WTC11 (cell line): ENCODE results near the gene RCE1. TPM values are rescaled to one million over a fixed set of nuclear protein-coding genes. Genes with fewer than 3 reads are reported as not detected.
"Not testable (repeated sequence)": the region's sequence is repeated elsewhere in the genome, so short reads cannot be mapped to it uniquely, and the experiment has no call there.

Experiments
- ATAC-seq: fragments of 200-7000 bp; cut with Tn5 transposase; 2 replicates; pipeline ENCODE4 v1.10.0; 2021; ENCODE audit warnings: mild to moderate bottlenecking, moderate library complexity
- CTCF ChIA-PET: fragments of 300-600 bp; sonication (Branson Sonifier 250); formaldehyde crosslinking; loops from one replicate; lab custom pipeline; 2021; ENCODE audit warnings: antibody characterized with exemption; lab: Charles Lee
- POLR2A ChIA-PET: fragments of 350-600 bp; sonication (Branson Sonifier 250); formaldehyde crosslinking; loops from one replicate; lab custom pipeline; 2021; ENCODE audit warnings: antibody characterized with exemption; lab: Charles Lee
- DNase-seq: peaks from one replicate; pipeline ENCODE4 v3.0.0; 2021; ENCODE audit warnings: low spot score
- H3K27ac Mint-ChIP-seq: 2 replicates; pipeline ENCODE4 v1.8.0; 2021; ENCODE audit warnings: mixed read lengths
- H3K27me3 Mint-ChIP-seq: 2 replicates; pipeline ENCODE4 v1.8.0; 2021; ENCODE audit warnings: low read depth, mild to moderate bottlenecking, moderate library complexity, mixed read lengths
- H3K36me3 Mint-ChIP-seq: 2 replicates; pipeline ENCODE4 v1.8.0; 2021; ENCODE audit warnings: mixed read lengths
- H3K4me1 Mint-ChIP-seq: 2 replicates; pipeline ENCODE4 v1.8.0; 2022; ENCODE audit warnings: mixed read lengths
- H3K4me3 Mint-ChIP-seq: 2 replicates; pipeline ENCODE4 v1.8.0; 2021; ENCODE audit warnings: mild to moderate bottlenecking, moderate library complexity, mixed read lengths
- H3K9me3 Mint-ChIP-seq: 2 replicates; pipeline ENCODE4 v1.8.0; 2021; ENCODE audit warnings: mixed read lengths
- ARID4B ChIP-seq: sonication (generic); formaldehyde crosslinking; IDR thresholded peaks from 2 replicates; pipeline ENCODE4 v1.8.0; 2023; ENCODE audit warnings: missing genetic modification reagents, mild to moderate bottlenecking, borderline replicate concordance
- CREB1 ChIP-seq: sonication (generic); formaldehyde crosslinking; IDR thresholded peaks from 2 replicates; pipeline ENCODE4 v1.8.0; 2023; ENCODE audit warnings: mild to moderate bottlenecking, missing genetic modification reagents
- GABPB1 ChIP-seq: sonication (generic); formaldehyde crosslinking; IDR thresholded peaks from 2 replicates; pipeline ENCODE4 v1.8.1; 2023; ENCODE audit warnings: mild to moderate bottlenecking, missing genetic modification reagents
- HMGXB4 ChIP-seq: sonication (generic); formaldehyde crosslinking; IDR thresholded peaks from 2 replicates; pipeline ENCODE4 v1.8.1; 2023; ENCODE audit warnings: mild to moderate bottlenecking, moderate library complexity, missing genetic modification reagents
- JAZF1 ChIP-seq: fragments of 250-450 bp; sonication (Bioruptor Pico); IDR thresholded peaks from 2 replicates; pipeline ENCODE4 v1.9.0; 2021; ENCODE audit warnings: moderate library complexity, mild to moderate bottlenecking, inconsistent platforms
- NFYB ChIP-seq: sonication (generic); formaldehyde crosslinking; conservative IDR thresholded peaks from 2 replicates; pipeline ENCODE4 v1.8.0; 2022; ENCODE audit warnings: low read depth, missing genetic modification reagents
- NR1H2 ChIP-seq: sonication (generic); formaldehyde crosslinking; IDR thresholded peaks from 2 replicates; pipeline ENCODE4 v1.9.0; 2021; ENCODE audit warnings: mild to moderate bottlenecking, moderate library complexity, missing genetic modification reagents
- SMAD4 ChIP-seq: sonication (generic); formaldehyde crosslinking; IDR thresholded peaks from 2 replicates; pipeline ENCODE4 v1.8.0; 2022; ENCODE audit warnings: mild to moderate bottlenecking, missing genetic modification reagents
- SOX15 ChIP-seq: fragments of 250-450 bp; sonication (Bioruptor Pico); IDR thresholded peaks from 2 replicates; pipeline ENCODE4 v1.9.0; 2021; ENCODE audit warnings: mild to moderate bottlenecking
- STAT6 ChIP-seq: sonication (generic); formaldehyde crosslinking; conservative IDR thresholded peaks from 2 replicates; pipeline ENCODE4 v1.8.1; 2023; ENCODE audit warnings: mild to moderate bottlenecking, low read depth, missing genetic modification reagents, moderate library complexity
- TEAD1 ChIP-seq: sonication (generic); formaldehyde crosslinking; IDR thresholded peaks from 2 replicates; pipeline ENCODE4 v1.8.0; 2022; ENCODE audit warnings: mild to moderate bottlenecking, missing genetic modification reagents
- TEAD4 ChIP-seq: sonication (generic); formaldehyde crosslinking; IDR thresholded peaks from 2 replicates; pipeline ENCODE4 v1.8.0; 2022; ENCODE audit warnings: mild to moderate bottlenecking, missing genetic modification reagents
- ZNF232 ChIP-seq: sonication (generic); formaldehyde crosslinking; IDR thresholded peaks from 2 replicates; pipeline ENCODE4 v1.8.0; 2022; ENCODE audit warnings: mild to moderate bottlenecking, missing genetic modification reagents
- ZNF263 ChIP-seq: sonication (generic); formaldehyde crosslinking; IDR thresholded peaks from 2 replicates; pipeline ENCODE4 v1.8.1; 2022; ENCODE audit warnings: low read depth, mild to moderate bottlenecking, moderate library complexity, missing genetic modification reagents
- ZNF317 ChIP-seq: sonication (generic); formaldehyde crosslinking; IDR thresholded peaks from 2 replicates; pipeline ENCODE4 v1.8.1; 2023; ENCODE audit warnings: low read depth, mild to moderate bottlenecking, moderate library complexity, missing genetic modification reagents, borderline replicate concordance
- ZNF396 ChIP-seq: fragments of 250-450 bp; sonication (Bioruptor Pico); IDR thresholded peaks from 2 replicates; pipeline ENCODE4 v1.8.0; 2021; ENCODE audit warnings: mild to moderate bottlenecking, moderate library complexity, borderline replicate concordance
- ZNF423 ChIP-seq: fragments of 250-450 bp; sonication (Bioruptor Pico); IDR thresholded peaks from 2 replicates; pipeline ENCODE4 v2.1.2; 2022; ENCODE audit warnings: mild to moderate bottlenecking, moderate library complexity
- ZNF425 ChIP-seq: fragments of 250-450 bp; sonication (Bioruptor Pico); conservative IDR thresholded peaks from 2 replicates; pipeline ENCODE4 v1.9.0; 2021; ENCODE audit warnings: mild to moderate bottlenecking
- ZNF671 ChIP-seq: fragments of 250-450 bp; sonication (Bioruptor Pico); IDR thresholded peaks from 2 replicates; pipeline ENCODE4 v1.8.0; 2021; ENCODE audit warnings: mild to moderate bottlenecking
- total RNA-seq: library from RNA; stranded (reverse); gene quantifications from 3 replicates; pipeline ENCODE4 v1.2.3, GENCODE V29; 2021

RCE1 gene
- total RNA-seq, 1 experiment from 2014 or later = 34.6 TPM

GRCh38 chr11:66823700-66824099 is 19.5 kb upstream of the RCE1 start (continued):
- TF ChIP-seq ZNF423 (CRISPR knock-in tag) = no peak
- TF ChIP-seq TEAD4 (CRISPR knock-in tag) = no peak
- TF ChIP-seq NFYB (CRISPR knock-in tag) = no peak
- TF ChIP-seq NR1H2 = no peak
- no peak for TF ChIP-seq TEAD1 (CRISPR knock-in tag)
- TF ChIP-seq STAT6 (CRISPR knock-in tag) = no peak
- no peak for TF ChIP-seq GABPB1 (CRISPR knock-in tag)
- TF ChIP-seq HMGXB4 (CRISPR knock-in tag) = no peak
- no peak for TF ChIP-seq ZNF425
- TF ChIP-seq ZNF263 (CRISPR knock-in tag) = no peak

- H3K27ac Mint-ChIP-seq, DNase-seq, H3K4me3 Mint-ChIP-seq, H3K27me3 Mint-ChIP-seq, H3K36me3 Mint-ChIP-seq, ATAC-seq, H3K9me3 Mint-ChIP-seq, H3K4me1 Mint-ChIP-seq: not testable (repeated sequence)
- ChIA-PET POLR2A (interaction anchor here (0.6 kb wide), 1 partner anchor 111 kb away, joined by 4 read pairs; no protein-coding TSS in a partner anchor), CTCF (interaction anchor here (2.1 kb wide), 1 partner anchor 10 kb away, joined by 5 read pairs; no protein-coding TSS in a partner anchor)
These were observed 18.7 kb upstream of the RCE1 start for GRCh38 chr11:66824573-66824972.

GRCh38 chr11:66834539-66834845 is 8.7 kb upstream of the RCE1 start:
- ChIA-PET POLR2A (no interaction called here), CTCF (interaction anchor here (0.5 to 2.2 kb wide), 23 partner anchors 9 to 413 kb away, joined by 3 to 22 read pairs (median 4); partner anchors contain the start of genes ACTN3, RBM4B, RCE1 and ZDHHC24)
- no peak for ATAC-seq
- Mint-ChIP-seq H3K27ac (no peak overlapping the region; the same call in 1 of the 2 replicates), H3K4me3 (no peak overlapping the region), H3K27me3 (no peaks in the 10 kb centered on the region), H3K36me3 (no peaks in the 10 kb centered on the region), H3K4me1 (peaks cover 2% of the 10 kb centered on the region), H3K9me3 (no peaks in the 10 kb centered on the region)
- TF ChIP-seq SMAD4 (CRISPR knock-in tag) (no peak), ZNF317 (CRISPR knock-in tag) (no peak)
- DNase-seq = no peak

GRCh38 chr11:66834943-66835342 is 8.3 kb upstream of the RCE1 start:
- Mint-ChIP-seq H3K4me1 (peaks cover 2% of the 10 kb centered on the region), H3K9me3 (no peaks in the 10 kb centered on the region), H3K4me3 (no peak overlapping the region), H3K27me3 (no peaks in the 10 kb centered on the region), H3K36me3 (peaks cover under 1% of the 10 kb centered on the region; the same call in 1 of the 2 replicates), H3K27ac (no peak overlapping the region)
- ChIA-PET CTCF (interaction anchor here (0.5 to 2.2 kb wide), 23 partner anchors 8 to 413 kb away, joined by 3 to 22 read pairs (median 4); partner anchors contain the start of genes ACTN3, RBM4B, RCE1 and ZDHHC24), POLR2A (no interaction called here)
- no peak for DNase-seq
- no peak for ATAC-seq
- TF ChIP-seq ZNF232 (CRISPR knock-in tag) (no peak), ZNF671 (CRISPR knock-in tag) (no peak), ZNF396 (CRISPR knock-in tag) (no peak), HMGXB4 (CRISPR knock-in tag) (no peak), ARID4B (CRISPR knock-in tag) (no peak), JAZF1 (no peak), SOX15 (CRISPR knock-in tag) (no peak), CREB1 (CRISPR knock-in tag) (no peak)
